GM23338 (cell line): Measurements from ENCODE around the gene CFAP410.

Source experiments
- CREB1 ChIP-seq: fragments of 250-450 bp; sonication (Bioruptor Pico); IDR thresholded peaks from 2 replicates; pipeline ENCODE4 v1.5.0; 2020; ENCODE audit warnings: low read depth, mild to moderate bottlenecking, moderate library complexity
- CTCF ChIP-seq, 2 experiments: fragments of 200-600 bp in 1 of 2; sonication (generic) in 1 of 2; conservative IDR thresholded peaks; 2 replicates each; pipeline versions ENCODE4 v1.5.1 to v1.6.1; 2016 to 2017; ENCODE audit warnings: antibody characterized with exemption in 2 of 2, low read depth in 2 of 2, mild to moderate bottlenecking in 2 of 2, moderate library complexity in 1 of 2
- EZH2 ChIP-seq: fragments of 200-600 bp; sonication (generic); IDR thresholded peaks from one replicate; pipeline ENCODE4 v1.8.0; 2017; ENCODE audit warnings: antibody characterized with exemption, mild to moderate bottlenecking, low read depth; ENCODE audit not compliant: unreplicated experiment
- POLR2AphosphoS5 ChIP-seq: IDR thresholded peaks from 2 replicates; pipeline ENCODE4 v1.6.1; 2016; ENCODE audit warnings: antibody characterized with exemption, low read depth

GRCh38 chr21:44375761-44376241 is 36.6 kb upstream of the CFAP410 start:
- no peak for TF ChIP-seq CTCF (conservative IDR thresholded peaks at IDR 0.05; ENCODE audit: low read depth in 2 of 2)
- TF ChIP-seq POLR2AphosphoS5, result no peak
- no peak for TF ChIP-seq EZH2
- TF ChIP-seq CREB1 (CRISPR knock-in tag), result no peak
